Testis (tissue), 3 donors: Measurements from ENCODE around the gene CIPC. TPM values are rescaled to one million over a fixed set of nuclear protein-coding genes. Genes with fewer than 3 reads are reported as not detected.

ENCODE experiments used
- DNase-seq: peaks from one replicate; pipeline ENCODE4 v3.0.0-alpha.2; 2019
- H3K27ac ChIP-seq, 2 donors: fragments of 200-600 bp; sonication (generic); one replicate each; pipeline ENCODE4 v1.5.1; 2019
- H3K27me3 ChIP-seq: fragments of 200-600 bp; sonication (generic); one replicate; pipeline ENCODE4 v1.5.1; 2019
- H3K36me3 ChIP-seq: fragments of 200-600 bp; sonication (generic); one replicate; pipeline ENCODE4 v1.5.1; 2017; ENCODE audit warnings: low read depth; ENCODE audit errors: missing control alignments
- H3K4me1 ChIP-seq: fragments of 200-600 bp; sonication (generic); one replicate; pipeline ENCODE4 v1.5.1; 2019
- H3K4me3 ChIP-seq, 2 donors: fragments of 200-600 bp; sonication (generic); one replicate each; pipeline ENCODE4 v1.5.1; 2017 to 2019
- H3K9me3 ChIP-seq: fragments of 200-600 bp; sonication (generic); one replicate; pipeline ENCODE4 v1.5.1; 2017
- POLR2A ChIP-seq: fragments of 450-650 bp; IDR thresholded peaks from one replicate; pipeline ENCODE4 v1.6.1; 2017; ENCODE audit warnings: antibody characterized with exemption, mild to moderate bottlenecking, moderate library complexity
- WGBS, 2 donors: methylation state at CpG; one replicate each; pipeline ENCODE4 v1.1.5; 2018; 5-methylcytosine and 5-hydroxymethylcytosine counted together
- intact Hi-C: fragments of 100-400 bp; cut with DNase I; formaldehyde crosslinking; loops from one replicate; pipeline ENCODE4 v1.15.1; 2023; ENCODE audit warnings: low total_unique reads
- polyA plus RNA-seq: library from polyadenylated mRNA; stranded (reverse); fragments of 350-450 nt; fragmentation: Illumina TruSeq; extraction: RNeasy Lipid Tissue Mini Kit (QIAGEN cat#74804); gene quantifications from one replicate; pipeline ENCODE4 v1.2.3, GENCODE V29; 2014; ENCODE audit warnings: low read depth, low replicate concordance; ENCODE audit not compliant: insufficient read depth
- total RNA-seq, 2 donors: library from RNA; depleted of rRNA; stranded (reverse); fragments of >200 nt; gene quantifications; one replicate each; pipeline ENCODE4 v1.2.3, GENCODE V29; 2016
- TF ChIP-seq, protein P1 (sequence below), 3 experiments: fragments of 450-650 bp in 2 of 3; fragments of 200-600 bp in 1 of 3; sonication (generic) in 1 of 3; IDR thresholded peaks; one replicate each; pipeline ENCODE4 v1.5.1; 2016 to 2019; ENCODE audit warnings: antibody characterized with exemption in 3 of 3, mild to moderate bottlenecking in 2 of 3, moderate library complexity in 1 of 3

Gene CIPC
- total and polyA plus RNA-seq, 3 donors from 2014 or later: 23.4 to 48.3 (median 44.5) TPM

DNA sequence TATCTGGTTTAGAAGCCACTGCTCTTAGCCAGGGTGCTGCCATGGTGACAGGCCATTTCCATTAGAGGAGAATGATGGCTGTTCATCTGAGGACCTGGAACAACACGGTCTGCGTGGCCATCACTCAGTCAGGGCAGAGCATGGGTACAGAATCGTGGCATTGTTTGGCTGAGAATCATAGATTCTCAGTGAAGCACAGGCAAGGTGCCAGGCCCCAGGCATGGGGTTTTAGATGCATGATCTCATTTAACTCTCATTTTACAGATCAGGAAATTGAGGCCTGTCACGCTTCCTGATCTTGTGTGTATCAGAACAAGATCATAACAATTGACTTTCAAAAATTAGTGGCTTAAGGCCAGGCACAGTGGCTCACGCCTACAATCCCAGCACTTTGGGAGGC lies 42.8 kb upstream of the CIPC start:
- Histone ChIP-seq H3K36me3 (no peaks in the 10 kb centered on the region), H3K4me3 (no peak overlapping the region), H3K27ac (no peak overlapping the region), H3K9me3 (no peaks in the 10 kb centered on the region), H3K27me3 (no peaks in the 10 kb centered on the region), H3K4me1 (peaks cover 21% of the 10 kb centered on the region)
- WGBS, 2 donors: 86 to 90% methylated on average over 5 of the region's 5 CpGs
- no peak for DNase-seq
- TF ChIP-seq, protein P1, sequence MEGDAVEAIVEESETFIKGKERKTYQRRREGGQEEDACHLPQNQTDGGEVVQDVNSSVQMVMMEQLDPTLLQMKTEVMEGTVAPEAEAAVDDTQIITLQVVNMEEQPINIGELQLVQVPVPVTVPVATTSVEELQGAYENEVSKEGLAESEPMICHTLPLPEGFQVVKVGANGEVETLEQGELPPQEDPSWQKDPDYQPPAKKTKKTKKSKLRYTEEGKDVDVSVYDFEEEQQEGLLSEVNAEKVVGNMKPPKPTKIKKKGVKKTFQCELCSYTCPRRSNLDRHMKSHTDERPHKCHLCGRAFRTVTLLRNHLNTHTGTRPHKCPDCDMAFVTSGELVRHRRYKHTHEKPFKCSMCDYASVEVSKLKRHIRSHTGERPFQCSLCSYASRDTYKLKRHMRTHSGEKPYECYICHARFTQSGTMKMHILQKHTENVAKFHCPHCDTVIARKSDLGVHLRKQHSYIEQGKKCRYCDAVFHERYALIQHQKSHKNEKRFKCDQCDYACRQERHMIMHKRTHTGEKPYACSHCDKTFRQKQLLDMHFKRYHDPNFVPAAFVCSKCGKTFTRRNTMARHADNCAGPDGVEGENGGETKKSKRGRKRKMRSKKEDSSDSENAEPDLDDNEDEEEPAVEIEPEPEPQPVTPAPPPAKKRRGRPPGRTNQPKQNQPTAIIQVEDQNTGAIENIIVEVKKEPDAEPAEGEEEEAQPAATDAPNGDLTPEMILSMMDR (IDR thresholded peaks at IDR 0.05): no peak
- no peak for TF ChIP-seq POLR2A
- intact Hi-C loops: no loop called here

DNA sequence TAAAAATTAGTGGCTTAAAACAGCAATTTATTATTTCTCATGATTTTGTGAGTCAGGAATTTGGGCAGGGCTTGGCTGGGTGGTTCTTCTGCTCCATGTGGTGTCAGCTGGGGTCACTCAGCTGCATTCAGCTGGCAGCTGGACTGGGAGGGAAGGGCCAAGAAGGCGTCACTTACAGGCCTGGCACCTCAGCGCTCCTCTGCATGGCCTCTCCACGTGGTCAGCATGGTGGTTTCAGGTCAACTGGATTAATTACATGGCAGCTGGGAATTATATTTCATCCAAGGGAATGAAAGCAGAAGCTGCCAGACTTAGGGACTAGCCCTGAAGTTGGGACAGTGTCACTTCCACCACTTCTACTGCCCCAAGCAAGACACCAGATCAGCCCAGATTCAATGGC lies 42.1 kb upstream of the CIPC start:
- DNase-seq: no peak
- intact Hi-C loops: no loop called here
- H3K4me1 ChIP-seq: peaks cover 15% of the 10 kb centered on the region
- H3K36me3 ChIP-seq: no peaks in the 10 kb centered on the region
- 81 to 91% methylated on average over 3 of the region's 3 CpGs for WGBS, 2 donors
- H3K27me3 ChIP-seq: no peaks in the 10 kb centered on the region
- no peaks in the 10 kb centered on the region for H3K9me3 ChIP-seq
- TF ChIP-seq, protein P1 (IDR thresholded peaks at IDR 0.05): no peak
- no peak for TF ChIP-seq POLR2A
- H3K27ac ChIP-seq: no peak overlapping the region
- no peak overlapping the region for H3K4me3 ChIP-seq

DNA sequence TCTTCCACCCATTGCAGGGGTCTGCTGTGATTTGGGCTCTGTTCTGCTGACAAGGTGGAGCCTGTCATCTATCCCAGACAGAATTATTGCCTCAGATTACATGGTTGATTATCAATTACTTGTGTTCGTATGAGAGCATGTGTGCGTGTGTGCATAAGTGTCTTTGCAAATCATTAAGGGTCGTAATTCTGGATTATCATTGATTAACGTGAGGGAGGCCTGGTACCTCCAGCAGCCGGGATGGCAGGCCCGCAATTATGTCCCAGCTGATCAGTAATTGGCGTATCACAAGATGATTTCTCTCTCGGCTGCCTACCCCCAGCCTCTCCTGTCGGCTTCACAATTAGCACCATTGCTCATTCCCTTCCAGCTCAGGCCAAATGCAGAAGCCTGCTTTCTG lies 39.9 kb upstream of the CIPC start:
- Histone ChIP-seq H3K9me3 (no peaks in the 10 kb centered on the region), H3K4me1 (no peaks in the 10 kb centered on the region), H3K4me3 (no peak overlapping the region), H3K27ac (no peak overlapping the region), H3K27me3 (no peaks in the 10 kb centered on the region), H3K36me3 (no peaks in the 10 kb centered on the region)
- 92 to 94% methylated on average over 9 of the region's 9 CpGs for WGBS, 2 donors
- TF ChIP-seq POLR2A: no peak
- TF ChIP-seq, protein P1 (IDR thresholded peaks at IDR 0.05): no peak
- DNase-seq: no peak
- intact Hi-C loops: no loop called here

DNA sequence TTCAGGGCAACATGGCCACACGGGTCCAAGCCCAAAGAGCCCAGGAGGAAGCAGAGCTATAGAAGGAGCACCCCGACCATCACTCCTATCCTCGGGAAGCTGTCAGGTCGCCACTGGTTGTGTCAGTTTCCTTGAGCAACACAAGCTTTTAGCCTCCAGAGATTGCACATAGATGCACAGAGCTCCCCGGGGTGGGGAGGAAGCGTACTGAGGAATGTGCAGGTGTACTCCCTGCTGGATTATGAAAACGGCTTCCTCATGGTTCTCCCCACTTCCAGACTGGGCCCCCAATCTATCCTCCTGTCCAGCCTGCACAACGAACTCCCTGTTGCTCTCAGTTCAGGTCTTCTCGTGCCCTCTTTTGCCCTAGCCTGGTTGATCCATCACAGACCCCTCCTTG lies 39.3 kb upstream of the CIPC start:
- H3K4me1 ChIP-seq: no peaks in the 10 kb centered on the region
- WGBS, 2 donors: 84 to 86% methylated on average over 9 of the region's 9 CpGs
- H3K9me3 ChIP-seq: no peaks in the 10 kb centered on the region
- H3K27me3 ChIP-seq: no peaks in the 10 kb centered on the region
- H3K4me3 ChIP-seq: no peak overlapping the region
- TF ChIP-seq, protein P1 (IDR thresholded peaks at IDR 0.05): no peak
- TF ChIP-seq POLR2A: no peak
- intact Hi-C loops: no loop called here
- no peak overlapping the region for H3K27ac ChIP-seq
- no peak for DNase-seq
- no peaks in the 10 kb centered on the region for H3K36me3 ChIP-seq

DNA sequence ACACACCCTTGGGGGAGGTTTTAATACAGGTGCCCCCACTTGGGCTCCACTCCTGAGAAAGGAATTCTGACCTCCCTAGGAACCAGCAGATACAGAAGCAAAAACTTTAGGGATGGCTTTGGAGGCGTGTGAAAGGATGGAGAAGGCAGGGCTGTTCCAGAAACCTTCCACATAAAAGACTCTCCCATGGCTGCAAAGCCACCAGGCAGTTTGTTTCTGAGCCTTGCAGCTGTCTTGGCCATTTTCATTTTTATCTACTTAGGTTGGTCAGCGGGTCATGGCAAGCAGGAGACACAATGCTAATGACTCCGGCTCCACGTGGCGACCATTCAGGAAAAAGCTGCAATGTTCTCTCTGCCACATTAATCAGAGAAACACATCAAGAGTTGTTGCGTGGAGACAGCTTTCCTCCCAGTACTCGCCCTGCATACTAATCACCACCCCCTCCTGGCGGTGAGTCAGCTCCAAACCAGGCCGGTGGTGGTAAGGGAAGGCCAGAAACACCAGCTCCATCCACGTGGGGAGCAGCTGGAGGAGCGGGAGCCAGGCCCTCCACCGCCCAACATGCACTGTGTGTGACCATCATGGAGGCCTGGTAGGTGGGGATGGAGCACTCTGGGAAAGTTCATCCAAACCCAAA lies 38.7 kb upstream of the CIPC start:
- Histone ChIP-seq H3K9me3 (no peaks in the 10 kb centered on the region), H3K4me1 (no peaks in the 10 kb centered on the region), H3K4me3 (no peak overlapping the region), H3K27ac (no peak overlapping the region), H3K36me3 (no peaks in the 10 kb centered on the region), H3K27me3 (no peaks in the 10 kb centered on the region)
- peak; percentile 51 for DNase-seq
- TF ChIP-seq, protein P1 (IDR thresholded peaks at IDR 0.05): peak in 1 of 3 experiments; percentile 22
- no peak for TF ChIP-seq POLR2A
- 44 to 63% methylated on average over 9 to 12 of the region's 12 CpGs for WGBS, 2 donors
- intact Hi-C loops: no loop called here
